ENCODE results near the gene PCCB. TPM values are rescaled to one million over a fixed set of nuclear protein-coding genes. Genes with fewer than 3 reads are reported as not detected.
A peak's percentile ranks its signal among the peaks of the same experiment; 100 is the strongest.
"Not testable (repeated sequence)": the region's sequence is repeated elsewhere in the genome, so short reads cannot be mapped to it uniquely, and the experiment has no call there.

Gene PCCB
- total RNA-seq, 8 experiments from 2014 or later, result 25.3 to 69.7 (median 39.1) TPM

GRCh38 chr3:136300444-136300843 is 50.3 kb downstream of the PCCB start:
- Histone ChIP-seq H3K4me3 (no peak overlapping the region), H3K27ac (no peak overlapping the region), H3K4me1 (replicated peaks in 1 of 2) (no peaks in the 10 kb centered on the region)
- peak in 3 of 8 experiments; percentile 46 to 96 (median 89) for ATAC-seq (replicated peaks in 6 of 8)
- WGBS, 10 experiments, result 58 to 100% (median 82%) methylated on average over 1 to 2 of the region's 2 CpGs; no CpG with 5 or more reads in 2 of the 10 experiments
- in situ Hi-C loops (cut with MboI; ENCODE audit: low pct_unique_long_range_greater_than_20kb in 2 of 9, low sequenced_read_pairs in 9 of 9, unreplicated experiment in 9 of 9), result no loop called here

- ATAC-seq (replicated peaks in 6 of 8), result peak in 2 of 8 experiments; percentile 32 to 37
- Histone ChIP-seq H3K4me3 (no peak overlapping the region), H3K27ac (no peak overlapping the region), H3K4me1 (replicated peaks in 1 of 2) (no peaks in the 10 kb centered on the region)
- in situ Hi-C loops (cut with MboI; ENCODE audit: low pct_unique_long_range_greater_than_20kb in 2 of 9, low sequenced_read_pairs in 9 of 9, unreplicated experiment in 9 of 9), result no loop called here
- 6 to 91% (median 8%) methylated on average over 1 of the region's 1 CpG; no CpG with 5 or more reads in 7 of the 10 experiments for WGBS, 10 experiments
Measured at GRCh38 chr3:136305879-136306278, 55.7 kb downstream of the PCCB start.

- Histone ChIP-seq H3K4me3 (no peak overlapping the region), H3K27ac (no peak overlapping the region), H3K4me1 (replicated peaks in 1 of 2) (no peaks in the 10 kb centered on the region)
- WGBS, 10 experiments, result 80 to 100% (median 100%) methylated on average over 1 to 2 of the region's 2 CpGs; no CpG with 5 or more reads in 3 of the 10 experiments
- ATAC-seq (replicated peaks in 6 of 8), result no peak
- in situ Hi-C loops (cut with MboI; ENCODE audit: low pct_unique_long_range_greater_than_20kb in 2 of 9, low sequenced_read_pairs in 9 of 9, unreplicated experiment in 9 of 9), result no loop called here
Measured at GRCh38 chr3:136311261-136311660, 61.1 kb downstream of the PCCB start.

GRCh38 chr3:136311968-136312367 is 61.8 kb downstream of the PCCB start:
- 83 to 100% (median 98%) methylated on average over 1 to 5 of the region's 5 CpGs for WGBS, 10 experiments
- in situ Hi-C loops (cut with MboI; ENCODE audit: low pct_unique_long_range_greater_than_20kb in 2 of 9, low sequenced_read_pairs in 9 of 9, unreplicated experiment in 9 of 9), result no loop called here

GRCh38 chr3:136326316-136326715 is 76.2 kb downstream of the PCCB start:
- no peak for ATAC-seq (replicated peaks in 6 of 8)
- Histone ChIP-seq H3K4me3 (no peak overlapping the region), H3K4me1 (replicated peaks in 1 of 2) (no peaks in the 10 kb centered on the region), H3K27ac (no peak overlapping the region)
- in situ Hi-C loops (cut with MboI; ENCODE audit: low pct_unique_long_range_greater_than_20kb in 2 of 9, low sequenced_read_pairs in 9 of 9, unreplicated experiment in 9 of 9), result no loop called here
- 80 to 100% (median 100%) methylated on average over 1 to 5 of the region's 5 CpGs; no CpG with 5 or more reads in 3 of the 10 experiments for WGBS, 10 experiments

More at GRCh38 chr3:136311968-136312367, 61.8 kb downstream of the PCCB start:
- no peak overlapping the region for H3K4me3 ChIP-seq
- H3K27ac ChIP-seq, result no peak overlapping the region
- no peak for ATAC-seq (replicated peaks in 6 of 8)
- no peaks in the 10 kb centered on the region for H3K4me1 ChIP-seq (replicated peaks in 1 of 2)

GRCh38 chr3:136327671-136328070 is 77.5 kb downstream of the PCCB start:
- Histone ChIP-seq H3K4me3 (no peak overlapping the region), H3K27ac (no peak overlapping the region), H3K4me1 (replicated peaks in 1 of 2) (no peaks in the 10 kb centered on the region)
- ATAC-seq (replicated peaks in 6 of 8), result no peak
- in situ Hi-C loops (cut with MboI; ENCODE audit: low pct_unique_long_range_greater_than_20kb in 2 of 9, low sequenced_read_pairs in 9 of 9, unreplicated experiment in 9 of 9), result no loop called here
- 82 to 100% (median 100%) methylated on average over 1 to 5 of the region's 5 CpGs; no CpG with 5 or more reads in 6 of the 10 experiments for WGBS, 10 experiments

- 25 to 100% (median 85%) methylated on average over 1 to 4 of the region's 5 CpGs; no CpG with 5 or more reads in 2 of the 10 experiments for WGBS, 10 experiments
- in situ Hi-C loops (cut with MboI; ENCODE audit: low pct_unique_long_range_greater_than_20kb in 2 of 9, low sequenced_read_pairs in 9 of 9, unreplicated experiment in 9 of 9), result no loop called here
- Histone ChIP-seq H3K4me1 (replicated peaks in 1 of 2) (no peaks in the 10 kb centered on the region), H3K4me3 (no peak overlapping the region), H3K27ac (no peak overlapping the region)
- ATAC-seq (replicated peaks in 6 of 8), result no peak
Measured at GRCh38 chr3:136329593-136329992, 79.5 kb downstream of the PCCB start.

GRCh38 chr3:136330900-136331299 is 80.8 kb downstream of the PCCB start:
- in situ Hi-C loops (cut with MboI; ENCODE audit: low pct_unique_long_range_greater_than_20kb in 2 of 9, low sequenced_read_pairs in 9 of 9, unreplicated experiment in 9 of 9), result no loop called here
- no peak for ATAC-seq (replicated peaks in 6 of 8)
- H3K4me3 ChIP-seq, result no peak overlapping the region
- no peaks in the 10 kb centered on the region for H3K4me1 ChIP-seq (replicated peaks in 1 of 2)
- 83 to 96% (median 93%) methylated on average over 2 to 5 of the region's 5 CpGs; no CpG with 5 or more reads in 1 of the 10 experiments for WGBS, 10 experiments
- H3K27ac ChIP-seq, result no peak overlapping the region

GRCh38 chr3:136332302-136332701 is 82.2 kb downstream of the PCCB start:
- no peak overlapping the region for H3K27ac ChIP-seq
- no peaks in the 10 kb centered on the region for H3K4me1 ChIP-seq (replicated peaks in 1 of 2)
- WGBS, 10 experiments, result 20 to 100% (median 79%) methylated on average over 1 of the region's 1 CpG; no CpG with 5 or more reads in 2 of the 10 experiments
- no peak overlapping the region for H3K4me3 ChIP-seq
- ATAC-seq (replicated peaks in 6 of 8), result no peak
- in situ Hi-C loops (cut with MboI; ENCODE audit: low pct_unique_long_range_greater_than_20kb in 2 of 9, low sequenced_read_pairs in 9 of 9, unreplicated experiment in 9 of 9), result no loop called here

GRCh38 chr3:136332776-136333175 is 82.6 kb downstream of the PCCB start:
- in situ Hi-C loops (cut with MboI; ENCODE audit: low pct_unique_long_range_greater_than_20kb in 2 of 9, low sequenced_read_pairs in 9 of 9, unreplicated experiment in 9 of 9), result no loop called here
- Histone ChIP-seq H3K27ac (no peak overlapping the region), H3K4me1 (replicated peaks in 1 of 2) (no peaks in the 10 kb centered on the region), H3K4me3 (no peak overlapping the region)
- ATAC-seq (replicated peaks in 6 of 8), result no peak

- H3K4me1 ChIP-seq (replicated peaks in 1 of 2), result no peaks in the 10 kb centered on the region
- in situ Hi-C loops (cut with MboI; ENCODE audit: low pct_unique_long_range_greater_than_20kb in 2 of 9, low sequenced_read_pairs in 9 of 9, unreplicated experiment in 9 of 9), result no loop called here
- H3K27ac ChIP-seq, result no peak overlapping the region
- H3K4me3 ChIP-seq, result no peak overlapping the region
- no peak for ATAC-seq (replicated peaks in 6 of 8)
Measured at GRCh38 chr3:136334209-136334608, 84.1 kb downstream of the PCCB start.

- 80 to 100% (median 100%) methylated on average over 1 to 4 of the region's 6 CpGs; no CpG with 5 or more reads in 6 of the 10 experiments for WGBS, 10 experiments
Measured at GRCh38 chr3:136334726-136335125, 84.6 kb downstream of the PCCB start.

GRCh38 chr3:136336329-136337100 is 86.4 kb downstream of the PCCB start:
- in situ Hi-C loops (cut with MboI; ENCODE audit: low pct_unique_long_range_greater_than_20kb in 2 of 9, low sequenced_read_pairs in 9 of 9, unreplicated experiment in 9 of 9), result no loop called here
- Histone ChIP-seq H3K27ac (no peak overlapping the region), H3K4me1 (replicated peaks in 1 of 2) (no peaks in the 10 kb centered on the region), H3K4me3 (no peak overlapping the region)
- peak in 3 of 8 experiments; percentile 17 to 43 (median 23) for ATAC-seq (replicated peaks in 6 of 8)
- WGBS, 10 experiments, result 32 to 100% (median 92%) methylated on average over 2 to 4 of the region's 4 CpGs; no CpG with 5 or more reads in 1 of the 10 experiments

More at GRCh38 chr3:136334726-136335125, 84.6 kb downstream of the PCCB start:
- H3K27ac ChIP-seq; H3K4me1 ChIP-seq (replicated peaks in 1 of 2); in situ Hi-C loops (cut with MboI; ENCODE audit: low pct_unique_long_range_greater_than_20kb in 2 of 9, low sequenced_read_pairs in 9 of 9, unreplicated experiment in 9 of 9); H3K4me3 ChIP-seq; ATAC-seq (replicated peaks in 6 of 8): not testable (repeated sequence)

- no peak overlapping the region for H3K27ac ChIP-seq
- in situ Hi-C loops (cut with MboI; ENCODE audit: low pct_unique_long_range_greater_than_20kb in 2 of 9, low sequenced_read_pairs in 9 of 9, unreplicated experiment in 9 of 9), result no loop called here
- H3K4me1 ChIP-seq (replicated peaks in 1 of 2), result no peaks in the 10 kb centered on the region
- H3K4me3 ChIP-seq, result no peak overlapping the region
- ATAC-seq (replicated peaks in 6 of 8), result peak in 3 of 8 experiments; percentile 7 to 32 (median 15)
- WGBS, 10 experiments, result 40 to 100% (median 94%) methylated on average over 2 of the region's 2 CpGs; no CpG with 5 or more reads in 3 of the 10 experiments
Measured at GRCh38 chr3:136343446-136343845, 93.3 kb downstream of the PCCB start.
